ENCODE results near the gene PTPRG. TPM values are rescaled to one million over a fixed set of nuclear protein-coding genes. Genes with fewer than 3 reads are reported as not detected.

PTPRG gene
- total RNA-seq, 1 experiment from 2014 or later, result 69.3 TPM

DNA sequence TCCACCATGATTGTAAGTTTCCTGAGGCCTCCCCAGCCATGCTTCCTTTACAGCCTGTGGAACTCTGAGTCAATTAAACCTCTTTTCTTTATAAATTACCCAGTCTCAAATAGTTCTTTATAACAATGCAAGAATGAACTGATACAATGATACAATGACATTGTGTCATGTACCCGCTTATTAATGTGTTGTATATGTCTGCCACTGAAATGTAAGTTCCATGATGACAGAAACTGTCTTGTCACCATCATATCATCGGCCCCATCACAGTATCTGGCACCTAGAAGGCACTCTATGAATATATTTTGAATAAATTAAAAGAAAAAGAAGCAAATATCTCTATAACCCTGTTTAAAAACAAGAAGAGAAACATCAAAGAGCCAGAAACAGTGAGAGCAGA lies 782.4 kb downstream of the PTPRG start:
- no peak overlapping the region for H4K5ac ChIP-seq (ENCODE audit: insufficient read length, low read depth, low read length)
- no peak overlapping the region for H3K14ac ChIP-seq (ENCODE audit: insufficient read depth, low read length)
- no peaks in the 10 kb centered on the region for H4K20me1 ChIP-seq (ENCODE audit: control insufficient read depth, insufficient read depth, insufficient read length)
- H3K27me3 Mint-ChIP-seq (ENCODE audit: low read depth), result peaks cover 18% of the 10 kb centered on the region
- H4K8ac ChIP-seq (replicated peaks; ENCODE audit: insufficient read length, low read depth, low read length), result no peak overlapping the region
- no peaks in the 10 kb centered on the region for H3K79me1 ChIP-seq (ENCODE audit: insufficient read depth, low read depth, low read length, poor library complexity, severe bottlenecking)
- H3K23ac ChIP-seq (ENCODE audit: insufficient read length, low read depth, low read length), result no peak overlapping the region
- no peak overlapping the region for H2BK15ac ChIP-seq (ENCODE audit: low read depth, low read length)
- H3K9ac ChIP-seq (ENCODE audit: extremely low read depth, insufficient read length, low read length), result no peak overlapping the region
- H3K4me2 ChIP-seq (ENCODE audit: insufficient read depth, insufficient read length, low read length), result no peak overlapping the region
- H2AK5ac ChIP-seq (ENCODE audit: insufficient read length, low read length), result no peak overlapping the region
- H2BK12ac ChIP-seq (ENCODE audit: insufficient read length, low read depth, low read length), result no peak overlapping the region
- H3K27me3 ChIP-seq (ENCODE audit: insufficient read depth, low read length), result no peaks in the 10 kb centered on the region
- H3K36me3 Mint-ChIP-seq (ENCODE audit: insufficient read depth in 1 of 3, low read depth in 3 of 3), result no peaks in the 10 kb centered on the region; a peak in 1 of 7 replicates
- no peak overlapping the region for H3K4me3 Mint-ChIP-seq
- no peak for DNase-seq
- no peaks in the 10 kb centered on the region for H3K9me3 Mint-ChIP-seq
- H3T11ph ChIP-seq (ENCODE audit: low read length), result no peak overlapping the region
- H3K9me3 ChIP-seq (ENCODE audit: control insufficient read depth, low read depth, low read length), result no peaks in the 10 kb centered on the region
- no peak overlapping the region for H2BK120ac ChIP-seq (ENCODE audit: low read depth, low read length, poor library complexity, severe bottlenecking)
- H2BK20ac ChIP-seq (ENCODE audit: low read depth, low read length, poor library complexity, severe bottlenecking), result no peak overlapping the region
- no peaks in the 10 kb centered on the region for H3K4me1 ChIP-seq (ENCODE audit: insufficient read depth, low read length)
- H3K18ac ChIP-seq (ENCODE audit: insufficient read length, low read depth, low read length), result no peak overlapping the region
- no peak overlapping the region for H3K4ac ChIP-seq (ENCODE audit: low read depth, low read length)
- H2BK5ac ChIP-seq (ENCODE audit: insufficient read length, low read length), result no peak overlapping the region
- TF ChIP-seq, protein P1, sequence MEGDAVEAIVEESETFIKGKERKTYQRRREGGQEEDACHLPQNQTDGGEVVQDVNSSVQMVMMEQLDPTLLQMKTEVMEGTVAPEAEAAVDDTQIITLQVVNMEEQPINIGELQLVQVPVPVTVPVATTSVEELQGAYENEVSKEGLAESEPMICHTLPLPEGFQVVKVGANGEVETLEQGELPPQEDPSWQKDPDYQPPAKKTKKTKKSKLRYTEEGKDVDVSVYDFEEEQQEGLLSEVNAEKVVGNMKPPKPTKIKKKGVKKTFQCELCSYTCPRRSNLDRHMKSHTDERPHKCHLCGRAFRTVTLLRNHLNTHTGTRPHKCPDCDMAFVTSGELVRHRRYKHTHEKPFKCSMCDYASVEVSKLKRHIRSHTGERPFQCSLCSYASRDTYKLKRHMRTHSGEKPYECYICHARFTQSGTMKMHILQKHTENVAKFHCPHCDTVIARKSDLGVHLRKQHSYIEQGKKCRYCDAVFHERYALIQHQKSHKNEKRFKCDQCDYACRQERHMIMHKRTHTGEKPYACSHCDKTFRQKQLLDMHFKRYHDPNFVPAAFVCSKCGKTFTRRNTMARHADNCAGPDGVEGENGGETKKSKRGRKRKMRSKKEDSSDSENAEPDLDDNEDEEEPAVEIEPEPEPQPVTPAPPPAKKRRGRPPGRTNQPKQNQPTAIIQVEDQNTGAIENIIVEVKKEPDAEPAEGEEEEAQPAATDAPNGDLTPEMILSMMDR (conservative IDR thresholded peaks at IDR 0.05), result no peak
- H3K56ac ChIP-seq (ENCODE audit: insufficient read length, low read depth, low read length), result no peak overlapping the region
- no peak overlapping the region for H4K91ac ChIP-seq (ENCODE audit: insufficient read length, low read depth, low read length)
- H3K27ac ChIP-seq (ENCODE audit: insufficient read length, low read depth, low read length), result no peak overlapping the region
- no peaks in the 10 kb centered on the region for H3K4me1 Mint-ChIP-seq
- no peak overlapping the region for H3K27ac Mint-ChIP-seq
- WGBS (ENCODE audit: extremely low coverage, insufficient read length, low lambda C conversion rate), result no CpG with 5 or more reads among the region's 2 CpGs
- H3K23me2 ChIP-seq (ENCODE audit: insufficient read length, low read depth, low read length, poor library complexity, severe bottlenecking), result no peaks in the 10 kb centered on the region
- no peak overlapping the region for H2AFZ ChIP-seq (ENCODE audit: low read length)
- no peaks in the 10 kb centered on the region for H3K79me2 ChIP-seq (ENCODE audit: insufficient read depth, low read length)
